22Rv1 (cell line): ENCODE measurements around the gene SH2D5.

ENCODE experiments used
- ZFX ChIP-seq: fragments of 450-650 bp; IDR thresholded peaks from 2 replicates; pipeline ENCODE4 v1.6.1; 2017; ENCODE audit warnings: antibody characterized with exemption, borderline replicate concordance
- TF ChIP-seq, protein P1 (sequence below): fragments of 450-650 bp; IDR thresholded peaks from 2 replicates; pipeline ENCODE4 v1.5.1; 2017; ENCODE audit warnings: mild to moderate bottlenecking

- TF ChIP-seq, protein P1, sequence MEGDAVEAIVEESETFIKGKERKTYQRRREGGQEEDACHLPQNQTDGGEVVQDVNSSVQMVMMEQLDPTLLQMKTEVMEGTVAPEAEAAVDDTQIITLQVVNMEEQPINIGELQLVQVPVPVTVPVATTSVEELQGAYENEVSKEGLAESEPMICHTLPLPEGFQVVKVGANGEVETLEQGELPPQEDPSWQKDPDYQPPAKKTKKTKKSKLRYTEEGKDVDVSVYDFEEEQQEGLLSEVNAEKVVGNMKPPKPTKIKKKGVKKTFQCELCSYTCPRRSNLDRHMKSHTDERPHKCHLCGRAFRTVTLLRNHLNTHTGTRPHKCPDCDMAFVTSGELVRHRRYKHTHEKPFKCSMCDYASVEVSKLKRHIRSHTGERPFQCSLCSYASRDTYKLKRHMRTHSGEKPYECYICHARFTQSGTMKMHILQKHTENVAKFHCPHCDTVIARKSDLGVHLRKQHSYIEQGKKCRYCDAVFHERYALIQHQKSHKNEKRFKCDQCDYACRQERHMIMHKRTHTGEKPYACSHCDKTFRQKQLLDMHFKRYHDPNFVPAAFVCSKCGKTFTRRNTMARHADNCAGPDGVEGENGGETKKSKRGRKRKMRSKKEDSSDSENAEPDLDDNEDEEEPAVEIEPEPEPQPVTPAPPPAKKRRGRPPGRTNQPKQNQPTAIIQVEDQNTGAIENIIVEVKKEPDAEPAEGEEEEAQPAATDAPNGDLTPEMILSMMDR: no peak
- no peak for TF ChIP-seq ZFX
These were observed 16.3 kb downstream of the SH2D5 start for GRCh38 chr1:20716232-20716631.
